HL-60 (cell line): ENCODE results near the gene TOX3.

ENCODE experiments used
- DNase-seq, 2 experiments: peaks; one replicate each; pipeline ENCODE4 v3.0.0-alpha.2; 2010 to 2020; ENCODE audit warnings: low read depth in 1 of 2, low spot score in 1 of 2
- H3K27ac ChIP-seq: fragments of 250-450 bp; sonication (Bioruptor Pico); replicated peaks from 2 replicates; pipeline ENCODE4 v1.5.1; 2020; ENCODE audit warnings: mild to moderate bottlenecking, moderate library complexity
- H3K27me3 ChIP-seq: fragments of 250-450 bp; sonication (Bioruptor Pico); 2 replicates; pipeline ENCODE4 v1.5.1; 2021; ENCODE audit warnings: mild to moderate bottlenecking, moderate library complexity; ENCODE audit not compliant: insufficient read depth, poor library complexity, severe bottlenecking
- H3K4me3 ChIP-seq: replicated peaks from 2 replicates; pipeline ENCODE4 v1.5.1; 2011; ENCODE audit warnings: mild to moderate bottlenecking, control low read depth, low read length; ENCODE audit not compliant: insufficient read depth
- CTCF ChIP-seq: IDR thresholded peaks from one replicate; pipeline ENCODE4 v1.5.1; 2011; ENCODE audit warnings: low read length, control low read depth, inconsistent platforms; ENCODE audit not compliant: insufficient read depth
- GABPA ChIP-seq: IDR thresholded peaks from 2 replicates; pipeline ENCODE4 v1.6.1; 2012; ENCODE audit warnings: low read depth
- POLR2AphosphoS5 ChIP-seq: IDR thresholded peaks from 2 replicates; pipeline ENCODE4 v1.6.1; 2012; ENCODE audit warnings: low read depth
- REST ChIP-seq: IDR thresholded peaks from 2 replicates; pipeline ENCODE4 v1.6.1; 2012; ENCODE audit warnings: low read depth; ENCODE audit not compliant: insufficient replicate concordance
- SPI1 ChIP-seq: IDR thresholded peaks from 2 replicates; pipeline ENCODE4 v1.6.1; 2012; ENCODE audit warnings: low read depth, mild to moderate bottlenecking, borderline replicate concordance

The TOX3 gene

GRCh38 chr16:52456368-52456767 lies 90.6 kb downstream of the TOX3 start:
- TF ChIP-seq CTCF (no peak), GABPA (no peak), POLR2AphosphoS5 (no peak), SPI1 (no peak), REST (no peak)
- H3K4me3 ChIP-seq: no peak overlapping the region
- H3K27me3 ChIP-seq: no peaks in the 10 kb centered on the region
- no peak overlapping the region for H3K27ac ChIP-seq
- no peak for DNase-seq

- Histone ChIP-seq H3K4me3 (no peak overlapping the region), H3K27ac (no peak overlapping the region), H3K27me3 (no peaks in the 10 kb centered on the region)
- TF ChIP-seq POLR2AphosphoS5 (no peak), SPI1 (no peak), REST (no peak), CTCF (no peak), GABPA (no peak)
- DNase-seq: no peak
Measured at GRCh38 chr16:52455549-52456277, 91.2 kb downstream of the TOX3 start.

- no peak for DNase-seq
- H3K4me3 ChIP-seq: no peak overlapping the region
- H3K27me3 ChIP-seq: no peaks in the 10 kb centered on the region
- TF ChIP-seq POLR2AphosphoS5 (no peak), SPI1 (no peak), GABPA (no peak), CTCF (no peak), REST (no peak)
- no peak overlapping the region for H3K27ac ChIP-seq
Measured at GRCh38 chr16:52453644-52454043, 93.3 kb downstream of the TOX3 start.
